NCI-H187 (cell line): ENCODE data around the gene EEFSEC.

Experiments
- DNase-seq, 2 experiments: peaks; one replicate each; lab custom pipeline; 2025; lab: John Stamatoyannopoulos, UW

Gene EEFSEC, protein sequence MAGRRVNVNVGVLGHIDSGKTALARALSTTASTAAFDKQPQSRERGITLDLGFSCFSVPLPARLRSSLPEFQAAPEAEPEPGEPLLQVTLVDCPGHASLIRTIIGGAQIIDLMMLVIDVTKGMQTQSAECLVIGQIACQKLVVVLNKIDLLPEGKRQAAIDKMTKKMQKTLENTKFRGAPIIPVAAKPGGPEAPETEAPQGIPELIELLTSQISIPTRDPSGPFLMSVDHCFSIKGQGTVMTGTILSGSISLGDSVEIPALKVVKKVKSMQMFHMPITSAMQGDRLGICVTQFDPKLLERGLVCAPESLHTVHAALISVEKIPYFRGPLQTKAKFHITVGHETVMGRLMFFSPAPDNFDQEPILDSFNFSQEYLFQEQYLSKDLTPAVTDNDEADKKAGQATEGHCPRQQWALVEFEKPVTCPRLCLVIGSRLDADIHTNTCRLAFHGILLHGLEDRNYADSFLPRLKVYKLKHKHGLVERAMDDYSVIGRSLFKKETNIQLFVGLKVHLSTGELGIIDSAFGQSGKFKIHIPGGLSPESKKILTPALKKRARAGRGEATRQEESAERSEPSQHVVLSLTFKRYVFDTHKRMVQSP

GRCh38 chr3:128153156-128154041 lies at the start of gene EEFSEC:
EEFSEC (plus strand) TSS chr3:128153481; CDS start chr3:128153508, 27 bp downstream.
- peak; percentile 40 to 41 for DNase-seq

DNA sequence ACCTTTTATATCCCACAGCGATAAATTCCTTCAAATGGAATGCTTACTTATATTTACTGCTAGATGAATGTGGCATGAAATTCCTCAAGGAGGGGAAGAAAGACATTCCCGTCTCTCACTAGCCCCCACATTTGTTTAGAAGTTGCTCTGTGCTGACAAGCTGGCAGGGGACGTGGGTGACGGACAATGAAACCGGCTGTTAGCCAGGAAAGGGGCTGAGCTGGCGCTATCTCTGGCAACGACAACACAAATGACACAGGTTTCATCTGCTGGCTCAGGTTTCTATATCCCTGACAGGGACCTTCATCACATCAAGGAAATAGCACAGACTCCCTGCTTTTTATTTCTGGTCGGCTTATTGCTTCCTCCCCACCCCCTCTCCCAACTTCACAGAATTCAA lies 45.4 kb upstream of the EEFSEC start:
- DNase-seq, result no peak

- no peak for DNase-seq
These were observed 42.1 kb upstream of the EEFSEC start for GRCh38 chr3:128111147-128111546.

GRCh38 chr3:128112357-128112968 lies 40.8 kb upstream of the EEFSEC start:
- no peak for DNase-seq

GRCh38 chr3:128113817-128114794 lies 39.2 kb upstream of the EEFSEC start:
- DNase-seq, result no peak

DNA sequence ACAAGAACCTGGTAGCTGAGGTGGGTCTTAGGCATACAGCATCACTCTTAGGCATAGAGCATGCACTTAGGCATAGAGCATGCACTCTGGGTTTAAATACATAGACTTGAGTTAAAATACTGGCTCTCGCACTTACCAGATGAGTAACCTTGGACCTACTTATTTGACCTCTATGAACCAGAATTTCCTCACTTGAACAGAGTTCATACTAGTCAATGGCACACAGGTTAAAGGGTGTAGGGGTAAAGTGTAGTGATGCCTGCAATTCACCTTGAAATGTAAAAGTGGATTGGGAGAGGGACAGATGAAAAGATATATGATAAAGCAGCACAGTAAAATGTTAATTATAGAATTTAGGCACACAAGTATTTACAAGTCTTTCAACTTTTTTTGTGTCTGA lies 31.3 kb upstream of the EEFSEC start:
- DNase-seq, result no peak

DNA sequence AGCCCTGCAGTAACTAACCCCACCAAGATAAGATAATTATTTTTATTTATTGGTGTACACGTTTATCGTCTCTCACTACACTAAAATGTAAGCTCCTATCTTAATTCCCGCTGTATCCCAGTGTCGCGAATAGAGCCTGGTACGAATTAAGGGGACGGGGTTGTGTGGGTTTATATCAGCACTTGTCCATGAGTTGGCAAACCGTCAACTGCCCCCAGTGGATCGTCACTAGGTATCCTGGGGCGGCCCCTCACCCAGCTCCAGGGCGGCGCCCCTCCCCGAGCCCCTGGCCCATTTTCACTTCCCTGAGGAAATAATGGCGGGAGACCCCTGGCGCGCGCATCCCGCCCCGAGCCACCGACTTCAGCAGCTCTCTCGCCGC lies 30.1 kb upstream of the EEFSEC start:
- DNase-seq, result no peak

DNA sequence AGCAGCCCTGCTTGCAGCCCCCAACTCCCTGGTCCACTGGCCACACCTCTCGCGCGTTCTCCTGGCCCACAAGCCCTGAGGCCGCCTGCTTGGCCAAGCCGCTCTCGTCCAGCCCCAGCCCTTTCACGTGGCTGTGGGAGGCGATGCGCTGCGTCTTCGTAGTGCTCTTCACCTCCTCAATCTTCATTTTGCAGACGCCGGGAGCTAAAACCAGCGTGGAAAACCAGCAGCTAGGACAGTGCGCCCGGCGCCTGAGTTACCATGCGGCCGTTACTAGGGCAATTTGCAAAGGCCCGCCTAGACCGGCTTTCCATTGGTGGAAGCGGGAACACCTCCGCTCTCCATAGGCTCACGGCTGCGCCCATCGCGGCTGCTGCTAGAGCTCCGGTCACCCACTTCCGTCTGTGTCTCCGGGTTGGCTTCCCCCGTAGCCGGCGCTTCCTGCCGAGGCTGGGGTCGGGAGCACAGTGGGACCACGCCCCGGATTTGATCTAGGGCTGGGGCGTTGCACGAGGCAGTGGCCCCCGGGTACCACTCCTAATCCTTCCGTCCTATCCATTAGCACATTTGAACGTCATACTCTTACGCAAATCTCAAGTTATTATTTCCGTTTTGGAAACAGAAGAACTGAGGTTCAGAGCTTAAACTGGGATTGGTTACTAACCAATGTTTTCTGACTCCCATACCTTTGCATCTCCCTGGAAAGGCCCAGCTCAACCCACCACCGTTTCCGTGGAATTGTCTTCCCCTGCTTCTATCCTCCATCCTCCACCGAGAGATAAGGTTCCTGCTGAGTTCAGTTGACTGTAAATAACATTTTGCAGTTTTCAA lies 29.5 kb upstream of the EEFSEC start, which contains the start of gene RUVBL1:
Gene RUVBL1 (minus strand): TSS at position 275 of the 831 bp plus-strand sequence. CDS start 88 bp downstream, at position 187.
- DNase-seq, result peak; percentile 82 to 95

GRCh38 chr3:128127236-128127635 lies 26.0 kb upstream of the EEFSEC start:
- DNase-seq, result no peak

DNA sequence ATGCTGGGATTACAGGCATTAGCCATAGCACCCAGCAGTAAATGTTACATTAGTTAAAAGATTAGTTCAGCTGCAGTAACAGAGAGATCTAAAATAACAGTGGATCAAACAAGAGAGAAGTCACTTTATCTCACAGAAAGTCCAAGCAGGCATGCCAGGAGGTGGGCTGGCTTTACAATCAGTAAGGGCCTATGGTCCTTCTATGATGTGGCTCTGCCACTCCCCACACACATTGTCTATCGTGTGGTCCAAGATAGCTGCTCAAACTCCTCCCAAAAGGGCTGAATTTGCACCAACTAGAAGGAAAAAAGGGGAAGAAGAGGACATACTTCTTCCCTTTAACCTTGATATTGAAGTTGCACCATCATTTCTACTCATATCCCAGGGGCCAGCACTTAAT lies 25.0 kb upstream of the EEFSEC start:
- DNase-seq, result no peak

DNA sequence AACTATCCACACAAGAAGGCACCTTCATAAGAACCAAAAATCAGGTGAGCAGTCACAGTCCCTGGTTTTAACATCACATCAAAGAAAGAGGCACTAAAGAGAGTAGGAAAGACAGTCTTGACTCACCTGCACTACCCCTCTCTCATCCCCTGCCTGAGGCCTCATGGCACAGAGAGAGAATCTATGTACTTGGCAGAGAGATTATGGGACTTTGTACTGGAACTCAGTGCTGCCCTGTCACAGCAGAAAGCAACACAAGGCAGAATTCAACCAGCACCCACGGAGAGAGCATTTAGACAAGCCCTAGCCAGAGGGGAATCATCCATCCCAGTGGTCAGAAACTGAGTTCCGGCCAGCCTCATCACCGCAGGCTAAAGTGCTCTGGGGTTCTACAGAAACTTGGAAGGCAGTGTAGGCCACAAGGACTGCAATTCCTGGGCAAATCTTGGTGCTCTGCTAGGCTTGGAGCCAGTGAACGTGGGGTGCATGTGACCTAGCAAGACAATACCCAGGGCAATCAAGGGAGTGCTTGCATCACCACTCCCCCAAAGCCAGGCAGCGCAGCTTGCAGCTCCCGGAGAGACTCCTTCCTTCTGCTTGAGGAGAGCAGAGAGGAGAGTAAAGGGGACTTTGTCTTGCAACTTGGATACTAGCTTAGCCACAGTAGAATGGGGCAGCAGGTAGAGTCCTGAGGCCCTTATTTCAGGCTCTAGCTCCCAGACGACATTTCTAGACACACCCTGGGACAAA lies 21.2 kb upstream of the EEFSEC start:
- DNase-seq, result no peak

DNA sequence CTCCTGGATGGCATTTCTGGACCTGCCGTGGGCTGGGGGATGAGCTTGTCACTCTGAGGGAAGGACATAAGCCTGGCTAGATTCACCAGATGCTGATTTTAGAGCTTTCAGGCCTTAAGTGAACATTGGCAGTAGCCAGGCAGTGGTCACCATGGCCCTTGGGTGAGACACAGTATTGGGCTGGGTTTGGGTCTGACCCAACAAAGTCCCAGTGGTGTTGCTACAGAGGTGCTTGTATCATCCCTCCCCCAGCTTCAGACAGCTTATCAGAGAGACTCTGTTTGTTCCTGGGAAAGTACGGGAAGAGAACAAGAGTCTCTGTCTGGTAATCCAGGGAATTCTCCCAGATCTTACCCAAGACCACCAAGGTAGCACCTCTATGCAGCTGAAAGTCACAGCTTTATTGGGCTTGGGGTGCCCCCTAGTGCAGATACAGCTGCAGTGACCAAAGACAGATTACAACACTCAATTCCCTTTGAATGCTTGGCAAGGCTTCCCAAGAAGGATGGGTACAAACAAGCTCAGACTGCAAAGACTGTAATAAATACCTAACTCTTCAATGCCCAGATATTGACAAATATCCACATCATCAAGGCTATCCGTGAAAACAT lies 19.9 kb upstream of the EEFSEC start:
- DNase-seq, result no peak

DNA sequence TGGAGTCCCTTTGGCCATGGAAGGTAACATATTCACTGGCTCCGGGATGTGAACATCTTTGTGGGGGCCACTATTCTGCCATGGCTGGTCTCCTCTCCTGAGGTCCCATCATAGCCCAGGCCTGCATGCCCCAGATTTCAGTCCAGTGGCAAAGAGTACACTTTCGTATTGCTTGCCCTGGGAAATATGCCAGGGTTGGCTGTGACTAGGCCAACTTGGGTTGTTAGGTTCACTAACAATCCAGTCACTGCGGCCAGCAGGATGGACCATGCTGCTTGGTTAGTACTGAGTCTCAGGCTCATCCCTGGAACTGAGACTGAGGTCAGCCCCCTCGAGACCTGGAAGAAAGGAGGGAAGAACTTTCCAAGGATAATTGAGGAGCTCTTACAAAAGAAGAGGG lies 9.8 kb upstream of the EEFSEC start:
- DNase-seq, result no peak

GRCh38 chr3:128144512-128145187 lies 8.6 kb upstream of the EEFSEC start:
- no peak for DNase-seq

DNA sequence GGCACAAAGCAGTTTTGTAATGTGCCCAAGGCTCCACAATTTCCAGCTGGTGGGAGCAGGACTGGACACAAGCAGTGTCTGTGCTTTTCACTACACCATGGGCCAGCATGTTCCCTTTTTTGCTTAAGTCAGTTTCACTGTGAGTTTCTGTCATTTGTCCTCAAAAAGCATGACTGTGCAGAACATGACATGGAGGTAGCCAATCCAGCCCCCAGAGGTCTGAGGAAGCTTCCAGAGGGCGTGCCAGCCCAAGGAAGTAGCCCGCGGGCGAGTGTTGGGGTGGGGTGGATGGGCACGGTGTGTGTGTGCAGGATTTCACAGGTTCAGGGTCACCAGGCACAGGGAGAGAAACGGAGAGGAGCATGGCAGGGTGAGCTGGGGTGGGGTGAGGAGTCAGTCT lies 8.0 kb upstream of the EEFSEC start:
- no peak for DNase-seq

GRCh38 chr3:128146201-128146600 lies 7.1 kb upstream of the EEFSEC start:
- no peak for DNase-seq

DNA sequence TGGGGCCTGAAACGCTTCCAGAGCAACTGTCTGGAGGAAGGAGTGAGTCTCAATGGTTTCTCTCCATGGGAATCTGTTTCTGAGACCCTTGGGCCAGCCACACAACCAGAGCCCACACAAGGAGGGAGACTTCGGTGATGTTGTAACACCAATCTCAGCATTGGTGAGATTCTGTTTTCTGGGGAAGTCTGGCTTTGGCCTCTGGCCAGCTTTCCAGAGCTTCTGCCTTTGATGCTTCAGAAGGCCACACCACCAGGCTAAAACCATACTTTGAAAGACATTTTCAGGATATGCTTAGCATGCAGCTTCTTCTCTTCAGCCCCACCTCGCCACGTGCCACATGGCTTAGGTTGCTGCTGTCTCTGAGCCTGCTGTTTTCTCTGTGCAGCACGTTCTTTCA lies 3.6 kb upstream of the EEFSEC start:
- no peak for DNase-seq

DNA sequence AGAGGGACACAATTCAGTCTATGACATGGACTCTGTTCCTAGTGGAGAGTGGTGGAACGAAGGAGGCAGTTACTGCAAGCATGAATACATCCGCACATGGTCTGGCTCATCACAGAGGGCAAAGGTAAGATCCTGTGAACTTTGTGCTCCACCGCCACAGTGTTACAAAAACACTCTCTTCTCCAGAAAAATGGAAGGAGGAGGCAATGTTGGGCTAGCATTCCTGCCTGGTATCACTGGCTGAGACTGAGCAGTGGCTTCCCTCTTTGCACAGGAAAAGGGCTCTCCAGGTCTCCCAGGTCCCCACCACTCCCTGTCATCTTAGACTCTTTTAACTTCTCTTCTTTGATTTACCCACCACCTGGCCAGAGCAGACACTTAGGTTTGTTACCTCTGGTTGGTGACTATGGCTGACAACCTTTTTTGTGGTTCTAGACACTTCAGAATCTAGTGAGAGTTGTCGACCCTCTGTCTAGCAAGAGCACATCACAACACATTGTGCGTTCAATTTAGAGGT lies 1.5 kb upstream of the EEFSEC start:
- no peak for DNase-seq
